Stimulated activated naive B cell treated with anti-CD40 and anti-IgM and Interleukin-4, amounts not matched to agents 10 μg/mL and 1 μg/mL and 100 μg/mL, for 72 hours (primary cell): ENCODE measurements around the gene RBM20.
"Not testable (repeated sequence)": the region's sequence is repeated elsewhere in the genome, so short reads cannot be mapped to it uniquely, and the experiment has no call there.

Experiments used
- ATAC-seq, 2 donors: fragments of 150-1000 bp; cut with Tn5 transposase; replicated peaks; 2 replicates each; pipeline ENCODE4 v1.10.0; 2021; ENCODE audit warnings: moderate library complexity in 1 of 2
- DNase-seq: peaks from one replicate; pipeline ENCODE4 v3.0.0; 2021
- H3K27ac Mint-ChIP-seq: one replicate; pipeline ENCODE4 v1.8.0; 2022; ENCODE audit warnings: mild to moderate bottlenecking, mixed read lengths
- H3K27me3 Mint-ChIP-seq, 2 donors: one replicate each; pipeline ENCODE4 v1.8.0; 2022; ENCODE audit warnings: mixed read lengths in 2 of 2
- H3K36me3 Mint-ChIP-seq, 2 donors: one replicate each; pipeline ENCODE4 v1.8.0; 2022; ENCODE audit warnings: mixed read lengths in 2 of 2, mild to moderate bottlenecking in 1 of 2
- H3K4me1 Mint-ChIP-seq, 2 donors: one replicate each; pipeline ENCODE4 v1.8.0; 2022; ENCODE audit warnings: mixed read lengths in 2 of 2, mild to moderate bottlenecking in 1 of 2
- H3K4me3 Mint-ChIP-seq, 2 donors: one replicate each; pipeline ENCODE4 v1.8.0; 2022; ENCODE audit warnings: mild to moderate bottlenecking in 2 of 2, mixed read lengths in 2 of 2, moderate library complexity in 1 of 2
- H3K9me3 Mint-ChIP-seq, 2 donors: one replicate each; pipeline ENCODE4 v1.8.0; 2022; ENCODE audit warnings: mixed read lengths in 2 of 2, mild to moderate bottlenecking in 1 of 2

Gene RBM20

GRCh38 chr10:110865186-110865808, 221.2 kb downstream of the RBM20 start:
- H3K4me3 Mint-ChIP-seq, result peak overlapping the region; percentile 77 to 78
- no peaks in the 10 kb centered on the region for H3K9me3 Mint-ChIP-seq
- peaks cover 66 to 87% of the 10 kb centered on the region in 2 donors for H3K4me1 Mint-ChIP-seq
- H3K27ac Mint-ChIP-seq, result peak overlapping the region; percentile 98
- ATAC-seq, result peak; percentile 22 to 27
- no peaks in the 10 kb centered on the region for H3K36me3 Mint-ChIP-seq
- no peaks in the 10 kb centered on the region for H3K27me3 Mint-ChIP-seq
- DNase-seq, result no peak

- H3K27me3 Mint-ChIP-seq, result no peaks in the 10 kb centered on the region
- DNase-seq, result no peak
- H3K4me1 Mint-ChIP-seq, result peaks cover 66 to 87% of the 10 kb centered on the region in 2 donors
- peak; percentile 53 to 62 for ATAC-seq
- no peaks in the 10 kb centered on the region for H3K9me3 Mint-ChIP-seq
- H3K4me3 Mint-ChIP-seq, result peak overlapping the region; percentile 77 to 78
- no peaks in the 10 kb centered on the region for H3K36me3 Mint-ChIP-seq
- H3K27ac Mint-ChIP-seq, result peak overlapping the region; percentile 98
Observed at GRCh38 chr10:110865809-110866482, 221.8 kb downstream of the RBM20 start.

- H3K9me3 Mint-ChIP-seq, H3K27me3 Mint-ChIP-seq, H3K36me3 Mint-ChIP-seq: not testable (repeated sequence)
- peaks cover 64 to 86% of the 10 kb centered on the region in 2 donors for H3K4me1 Mint-ChIP-seq
- peak overlapping the region; percentile 94 for H3K27ac Mint-ChIP-seq
- DNase-seq (peak; percentile 42), ATAC-seq (peak; percentile 55 to 60)
- peak overlapping the region; percentile 63 to 66 for H3K4me3 Mint-ChIP-seq
Observed at GRCh38 chr10:110867011-110867806, 223.1 kb downstream of the RBM20 start.

GRCh38 chr10:110867807-110868465, 223.8 kb downstream of the RBM20 start:
- Mint-ChIP-seq H3K4me1 (peaks cover 60 to 82% of the 10 kb centered on the region in 2 donors), H3K27me3 (no peaks in the 10 kb centered on the region), H3K9me3 (no peaks in the 10 kb centered on the region), H3K36me3 (peaks cover 0 to 1% of the 10 kb centered on the region in 2 donors), H3K27ac (peak overlapping the region; percentile 94), H3K4me3 (peak overlapping the region; percentile 63 to 66)
- DNase-seq (no peak), ATAC-seq (no peak)

DNA sequence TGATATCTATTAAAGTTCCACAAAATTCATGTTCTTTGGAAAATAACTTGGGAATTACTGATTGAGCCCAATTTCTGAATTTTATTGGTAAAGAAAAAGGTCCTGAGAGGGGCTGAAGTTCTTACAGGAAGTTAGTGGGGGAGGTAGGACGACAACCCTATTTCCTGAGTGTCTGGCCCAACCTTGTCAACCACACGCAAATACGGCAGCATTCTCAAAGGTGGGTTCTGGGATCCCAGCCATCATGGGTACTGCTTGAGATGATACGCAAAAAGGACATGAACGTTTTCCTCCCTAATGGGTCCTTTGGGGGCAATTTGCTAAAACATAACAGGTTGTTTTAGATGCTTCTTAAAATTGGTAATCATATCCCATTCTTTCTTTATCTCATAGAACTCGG, 224.8 kb downstream of the RBM20 start:
- no peak for ATAC-seq
- H3K27me3 Mint-ChIP-seq, result no peaks in the 10 kb centered on the region
- H3K4me3 Mint-ChIP-seq, result peak overlapping the region; percentile 35 to 87
- peaks cover 0 to 1% of the 10 kb centered on the region in 2 donors for H3K36me3 Mint-ChIP-seq
- H3K27ac Mint-ChIP-seq, result peak overlapping the region; percentile 94
- peaks cover 51 to 72% of the 10 kb centered on the region in 2 donors for H3K4me1 Mint-ChIP-seq
- DNase-seq, result no peak
- H3K9me3 Mint-ChIP-seq, result no peaks in the 10 kb centered on the region

DNA sequence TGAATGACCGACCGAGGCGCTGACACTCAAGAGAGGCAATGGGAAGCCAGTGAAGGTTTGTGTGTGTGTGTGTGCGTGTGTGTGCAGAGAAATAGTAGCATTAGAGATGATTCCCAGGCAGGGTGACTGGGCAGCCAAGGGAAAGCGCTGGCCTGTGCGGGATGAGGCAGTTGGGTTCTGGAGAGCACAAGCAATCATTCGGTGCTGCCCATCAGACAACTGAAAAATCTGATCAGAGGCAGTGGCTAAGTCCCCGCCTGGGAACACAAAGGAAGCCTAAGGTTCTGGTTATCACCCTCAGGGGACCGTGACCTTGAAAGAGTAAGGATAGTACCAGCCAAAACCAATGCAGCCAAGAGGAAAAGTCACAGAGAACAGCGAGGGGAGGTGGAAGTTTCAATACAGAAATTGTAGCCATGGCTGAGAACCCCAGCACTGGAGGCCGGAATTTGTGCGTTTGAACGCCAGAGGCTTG, 226.7 kb downstream of the RBM20 start:
- Mint-ChIP-seq H3K4me1 (peaks cover 39 to 55% of the 10 kb centered on the region in 2 donors), H3K27me3 (no peaks in the 10 kb centered on the region), H3K9me3 (no peaks in the 10 kb centered on the region), H3K4me3 (peak overlapping the region; percentile 86 to 87), H3K36me3 (peaks cover 0 to 1% of the 10 kb centered on the region in 2 donors), H3K27ac (peak overlapping the region; percentile 94)
- no peak for DNase-seq
- no peak for ATAC-seq

DNA sequence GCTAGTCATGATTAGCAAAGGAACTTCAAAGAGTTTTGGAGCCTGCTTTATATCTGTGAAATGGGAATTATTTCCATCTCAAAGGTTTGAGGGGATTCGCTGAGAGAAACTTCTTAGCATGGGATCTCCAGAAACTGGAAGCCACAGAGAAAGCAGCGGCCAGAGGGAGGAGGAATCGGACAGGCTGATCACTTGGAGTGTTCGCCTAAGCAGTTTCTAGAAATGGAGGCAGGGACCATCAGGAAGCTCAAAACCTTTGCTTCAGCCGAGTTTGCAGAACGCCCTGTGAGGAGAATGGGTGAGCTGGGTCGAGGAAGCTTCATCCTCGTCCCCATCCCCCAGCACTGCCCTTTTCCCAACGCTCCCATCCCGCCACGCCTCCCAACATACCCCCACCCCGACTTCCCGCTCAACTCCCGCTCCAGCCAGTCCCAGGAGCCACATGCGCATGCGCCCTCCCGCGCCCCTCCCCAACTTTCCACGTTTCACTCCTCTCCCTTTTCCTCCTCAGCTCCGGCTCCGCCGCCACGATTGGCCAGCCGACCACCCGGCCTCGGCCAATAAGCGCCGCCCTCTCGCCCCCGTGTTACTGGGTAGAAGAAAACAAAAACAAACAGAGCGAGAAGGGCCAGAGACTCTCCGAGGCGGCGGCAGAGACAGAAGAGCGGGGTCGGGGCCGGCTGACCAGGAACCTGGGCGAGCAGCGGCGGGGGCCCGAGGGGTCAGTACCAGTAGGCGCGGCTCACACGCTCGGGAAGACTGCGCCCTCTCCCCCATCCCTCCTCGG, 227.4 kb downstream of the RBM20 start, which contains the start of gene PDCD4:
Gene PDCD4, plus strand, starts transcription at position 631 of the 787 bp plus-strand sequence. CDS start 4,100 bp downstream, outside the sequence.
- Mint-ChIP-seq H3K27ac (peak within 1 kb of the TSS; percentile 97), H3K4me3 (peak within 1 kb of the TSS; percentile 86 to 87), H3K4me1 (peaks cover 33 to 48% of the 10 kb centered on the region in 2 donors), H3K27me3 (no peaks in the 10 kb centered on the region), H3K36me3 (peaks cover 0 to 1% of the 10 kb centered on the region in 2 donors), H3K9me3 (no peaks in the 10 kb centered on the region)
- ATAC-seq, result peak; percentile 80 to 82
- peak; percentile 94 for DNase-seq

- peak overlapping the region; percentile 86 to 87 for H3K4me3 Mint-ChIP-seq
- ATAC-seq (peak; percentile 73 to 78), DNase-seq (peak; percentile 61)
- no peaks in the 10 kb centered on the region for H3K27me3 Mint-ChIP-seq
- peaks cover 31 to 43% of the 10 kb centered on the region in 2 donors for H3K4me1 Mint-ChIP-seq
- no peaks in the 10 kb centered on the region for H3K9me3 Mint-ChIP-seq
- peak overlapping the region; percentile 97 for H3K27ac Mint-ChIP-seq
- H3K36me3 Mint-ChIP-seq, result peaks cover 0 to 1% of the 10 kb centered on the region in 2 donors
Observed at GRCh38 chr10:110872145-110872983, 228.2 kb downstream of the RBM20 start.

DNA sequence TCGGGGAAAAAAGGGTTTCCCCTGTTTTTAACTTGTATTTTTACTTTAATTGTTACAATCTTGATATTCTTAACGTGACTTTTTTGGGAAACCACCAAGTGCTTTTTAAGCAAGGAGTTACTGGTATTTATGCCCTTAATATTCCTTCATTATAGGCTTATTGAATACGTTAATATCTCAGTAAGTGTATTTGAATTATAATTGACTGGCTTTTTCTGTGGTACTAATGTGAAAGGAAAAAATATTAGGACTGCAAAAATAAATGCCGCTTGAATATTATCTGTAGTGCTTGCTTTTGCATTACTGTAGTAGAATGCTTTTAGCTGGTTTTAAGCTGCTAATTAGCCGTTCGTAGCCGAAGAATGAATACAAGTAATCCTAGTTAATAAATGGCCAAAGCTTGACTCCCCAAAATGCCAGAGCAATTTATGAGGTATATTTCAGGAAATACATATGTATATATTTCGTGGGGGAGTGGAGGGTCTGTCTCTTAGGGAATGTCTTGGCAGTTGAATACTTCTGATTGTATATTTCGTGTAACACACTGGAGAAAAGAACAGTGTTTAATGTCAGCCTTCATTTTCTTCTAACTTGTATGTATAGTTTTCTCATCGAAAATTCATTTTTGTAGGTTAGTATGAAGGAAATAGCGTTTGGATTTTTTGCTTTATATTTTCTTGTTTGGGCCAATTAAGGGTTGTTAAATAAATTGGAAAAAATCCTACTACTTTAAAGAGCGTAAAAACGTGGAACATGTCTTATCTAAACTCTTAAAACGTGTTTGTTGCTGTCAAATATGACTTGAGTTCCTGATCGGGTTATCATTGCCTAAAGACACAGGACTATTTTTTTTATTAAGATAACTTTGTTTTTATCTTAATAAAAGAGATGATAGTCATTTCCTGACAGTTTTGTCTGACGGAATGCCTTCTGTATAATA, 229.1 kb downstream of the RBM20 start:
- ATAC-seq (no peak), DNase-seq (no peak)
- H3K4me1 Mint-ChIP-seq, result peaks cover 29 to 43% of the 10 kb centered on the region in 2 donors
- H3K27me3 Mint-ChIP-seq, result no peaks in the 10 kb centered on the region
- peak overlapping the region; percentile 86 to 87 for H3K4me3 Mint-ChIP-seq
- peaks cover 1 to 5% of the 10 kb centered on the region in 2 donors for H3K36me3 Mint-ChIP-seq
- H3K9me3 Mint-ChIP-seq, result no peaks in the 10 kb centered on the region
- H3K27ac Mint-ChIP-seq, result peak overlapping the region; percentile 97

GRCh38 chr10:110873951-110874350, 229.8 kb downstream of the RBM20 start:
- H3K4me3 Mint-ChIP-seq, result peak overlapping the region in 1 of 2 donors; percentile 69
- no peak overlapping the region for H3K27ac Mint-ChIP-seq
- peaks cover 29 to 41% of the 10 kb centered on the region in 2 donors for H3K4me1 Mint-ChIP-seq
- ATAC-seq, result no peak
- no peaks in the 10 kb centered on the region for H3K9me3 Mint-ChIP-seq
- H3K36me3 Mint-ChIP-seq, result peaks cover 3 to 10% of the 10 kb centered on the region in 2 donors
- H3K27me3 Mint-ChIP-seq, result no peaks in the 10 kb centered on the region
- DNase-seq, result no peak

DNA sequence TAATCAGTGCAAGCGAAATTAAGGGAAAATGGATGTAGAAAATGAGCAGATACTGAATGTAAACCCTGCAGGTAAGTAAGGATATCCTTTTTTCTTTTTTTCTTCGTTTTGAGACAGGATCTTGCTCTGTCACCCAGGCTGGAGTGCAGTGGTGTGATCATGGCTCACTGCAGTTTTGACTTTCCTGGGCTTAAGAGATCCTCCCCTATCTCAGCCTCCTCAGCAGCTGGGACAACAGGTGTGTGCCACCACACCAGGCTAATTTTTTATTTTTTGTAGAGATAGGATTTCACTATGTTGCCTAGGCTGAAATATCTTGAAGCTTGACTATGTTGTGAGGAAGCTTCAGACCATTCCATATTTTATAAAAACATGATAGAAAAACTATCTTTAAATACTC, 231.9 kb downstream of the RBM20 start:
- no peak overlapping the region for H3K4me3 Mint-ChIP-seq
- H3K27ac Mint-ChIP-seq, result no peak overlapping the region

DNA sequence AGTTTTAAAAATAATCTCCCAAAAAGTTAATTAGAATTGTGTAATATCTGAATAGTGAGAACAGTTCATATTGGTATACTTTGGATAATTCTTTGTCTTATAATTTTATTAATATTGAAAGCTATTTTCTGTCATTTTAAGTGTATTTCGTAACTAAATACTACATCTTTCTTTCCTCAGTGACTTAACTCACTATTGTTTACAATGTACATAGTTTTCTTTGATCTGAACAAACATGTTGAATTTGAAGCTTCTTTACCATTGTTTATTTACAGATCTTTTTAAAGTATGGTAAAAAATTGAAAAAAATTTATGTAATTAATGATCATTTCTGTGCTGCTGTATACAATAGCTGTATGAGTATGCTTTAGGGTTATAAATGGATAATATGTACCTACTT, 232.7 kb downstream of the RBM20 start:
- Mint-ChIP-seq H3K27me3 (no peaks in the 10 kb centered on the region), H3K36me3 (peaks cover 10 to 24% of the 10 kb centered on the region in 2 donors), H3K4me1 (peaks cover 20 to 40% of the 10 kb centered on the region in 2 donors), H3K9me3 (no peaks in the 10 kb centered on the region), H3K4me3 (no peak overlapping the region), H3K27ac (no peak overlapping the region)
- ATAC-seq (no peak), DNase-seq (no peak)

More for the DNA sequence above, 231.9 kb downstream of the RBM20 start:
- H3K27me3 Mint-ChIP-seq, result no peaks in the 10 kb centered on the region
- no peak for DNase-seq
- H3K9me3 Mint-ChIP-seq, result no peaks in the 10 kb centered on the region
- peaks cover 18 to 36% of the 10 kb centered on the region in 2 donors for H3K4me1 Mint-ChIP-seq
- no peak for ATAC-seq
- H3K36me3 Mint-ChIP-seq, result peaks cover 8 to 18% of the 10 kb centered on the region in 2 donors
